Mesothelial cell of epicardium (in vitro differentiated cells): ENCODE data around the gene KCNE2. TPM values are rescaled to one million over a fixed set of nuclear protein-coding genes. Genes with fewer than 3 reads are reported as not detected.
A peak's percentile ranks its signal among the peaks of the same experiment; 100 is the strongest.

Experiments used
- DNase-seq, 2 experiments: peaks; one replicate each; pipeline ENCODE4 v3.0.0; 2021; ENCODE audit warnings: low spot score in 2 of 2; ENCODE audit not compliant: unreplicated experiment in 2 of 2
- H3K27ac Mint-ChIP-seq: 2 replicates; pipeline ENCODE4 v1.8.0; 2021; ENCODE audit warnings: mixed read lengths
- H3K27me3 Mint-ChIP-seq: 2 replicates; pipeline ENCODE4 v1.8.0; 2021; ENCODE audit warnings: low read depth, mixed read lengths
- H3K36me3 Mint-ChIP-seq: 2 replicates; pipeline ENCODE4 v1.8.0; 2021; ENCODE audit warnings: mixed read lengths
- H3K4me1 Mint-ChIP-seq: 2 replicates; pipeline ENCODE4 v1.8.0; 2021; ENCODE audit warnings: mixed read lengths
- H3K4me3 Mint-ChIP-seq: 2 replicates; pipeline ENCODE4 v1.8.0; 2021; ENCODE audit warnings: mild to moderate bottlenecking, moderate library complexity, mixed read lengths
- H3K9me3 Mint-ChIP-seq: 2 replicates; pipeline ENCODE4 v1.8.0; 2021; ENCODE audit warnings: mixed read lengths
- total RNA-seq: library from RNA; stranded (reverse); gene quantifications from 3 replicates; pipeline ENCODE4 v1.2.1, GENCODE V29; 2021
- TF ChIP-seq, protein P1 (sequence below): fragments of 200-600 bp; sonication (generic); IDR thresholded peaks from one replicate; pipeline ENCODE4 v1.5.0; 2021; ENCODE audit warnings: antibody characterized with exemption; ENCODE audit not compliant: unreplicated experiment

Gene KCNE2
- total RNA-seq, 1 donor from 2014 or later, result 0.92 TPM

DNA sequence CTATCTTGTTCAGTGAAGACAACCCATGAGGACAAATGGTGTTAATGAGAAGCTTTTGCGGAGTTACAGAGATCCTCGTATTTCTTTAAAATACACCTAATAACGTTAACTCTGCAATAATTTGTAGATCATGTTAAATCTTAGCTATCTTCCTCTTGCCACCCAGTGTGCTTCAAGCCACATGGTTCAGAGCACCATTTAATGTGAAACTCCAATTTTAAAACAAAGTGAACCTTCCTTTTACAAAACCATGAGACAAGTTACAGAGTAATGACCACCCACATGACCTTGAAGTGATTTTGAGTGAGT lies 1.7 kb upstream of the KCNE2 start:
- Mint-ChIP-seq H3K36me3 (peaks cover 2% of the 10 kb centered on the region), H3K4me1 (no peaks in the 10 kb centered on the region), H3K9me3 (peaks cover 7% of the 10 kb centered on the region), H3K27me3 (peaks cover 12% of the 10 kb centered on the region), H3K27ac (no peak overlapping the region), H3K4me3 (no peak overlapping the region)
- TF ChIP-seq, protein P1, sequence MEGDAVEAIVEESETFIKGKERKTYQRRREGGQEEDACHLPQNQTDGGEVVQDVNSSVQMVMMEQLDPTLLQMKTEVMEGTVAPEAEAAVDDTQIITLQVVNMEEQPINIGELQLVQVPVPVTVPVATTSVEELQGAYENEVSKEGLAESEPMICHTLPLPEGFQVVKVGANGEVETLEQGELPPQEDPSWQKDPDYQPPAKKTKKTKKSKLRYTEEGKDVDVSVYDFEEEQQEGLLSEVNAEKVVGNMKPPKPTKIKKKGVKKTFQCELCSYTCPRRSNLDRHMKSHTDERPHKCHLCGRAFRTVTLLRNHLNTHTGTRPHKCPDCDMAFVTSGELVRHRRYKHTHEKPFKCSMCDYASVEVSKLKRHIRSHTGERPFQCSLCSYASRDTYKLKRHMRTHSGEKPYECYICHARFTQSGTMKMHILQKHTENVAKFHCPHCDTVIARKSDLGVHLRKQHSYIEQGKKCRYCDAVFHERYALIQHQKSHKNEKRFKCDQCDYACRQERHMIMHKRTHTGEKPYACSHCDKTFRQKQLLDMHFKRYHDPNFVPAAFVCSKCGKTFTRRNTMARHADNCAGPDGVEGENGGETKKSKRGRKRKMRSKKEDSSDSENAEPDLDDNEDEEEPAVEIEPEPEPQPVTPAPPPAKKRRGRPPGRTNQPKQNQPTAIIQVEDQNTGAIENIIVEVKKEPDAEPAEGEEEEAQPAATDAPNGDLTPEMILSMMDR, result peak; percentile 36
- DNase-seq, result no peak

GRCh38 chr21:34362670-34363069 lies 1.1 kb upstream of the KCNE2 start:
- Mint-ChIP-seq H3K9me3 (peaks cover 7% of the 10 kb centered on the region), H3K27ac (no peak overlapping the region), H3K4me1 (peaks cover 4% of the 10 kb centered on the region), H3K4me3 (no peak overlapping the region), H3K27me3 (peaks cover 12% of the 10 kb centered on the region), H3K36me3 (peaks cover 2% of the 10 kb centered on the region)
- no peak for DNase-seq
- TF ChIP-seq, protein P1, result no peak

DNA sequence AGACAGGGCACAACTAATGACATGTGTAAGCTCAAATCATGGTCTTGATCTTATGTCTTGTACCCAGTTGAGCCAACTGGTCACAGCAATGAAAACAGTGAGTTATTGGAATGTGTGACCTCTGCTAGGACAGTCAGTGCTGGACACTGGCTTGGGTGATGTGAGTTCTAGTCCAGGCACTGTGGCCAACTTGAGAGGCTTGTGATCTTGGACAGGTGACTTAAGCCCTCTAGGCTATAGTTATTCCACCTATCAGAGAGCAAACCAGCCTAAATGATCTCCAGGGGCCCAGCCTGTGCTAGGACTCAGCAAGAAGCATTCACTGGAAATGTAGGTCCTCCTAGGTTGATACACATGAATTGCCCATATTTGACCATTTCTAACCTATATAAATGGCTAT lies 1.1 kb downstream of the KCNE2 start:
- Mint-ChIP-seq H3K36me3 (no peaks in the 10 kb centered on the region), H3K4me3 (no peak overlapping the region), H3K27ac (no peak overlapping the region), H3K9me3 (no peaks in the 10 kb centered on the region), H3K4me1 (peaks cover 4% of the 10 kb centered on the region), H3K27me3 (peaks cover 17% of the 10 kb centered on the region)
- TF ChIP-seq, protein P1, result no peak
- DNase-seq, result no peak

GRCh38 chr21:34365809-34366208 lies 2.0 kb downstream of the KCNE2 start:
- no peaks in the 10 kb centered on the region for H3K36me3 Mint-ChIP-seq
- H3K4me3 Mint-ChIP-seq, result no peak overlapping the region
- TF ChIP-seq, protein P1, result no peak
- no peaks in the 10 kb centered on the region for H3K9me3 Mint-ChIP-seq
- H3K27me3 Mint-ChIP-seq, result peaks cover 17% of the 10 kb centered on the region
- no peak overlapping the region for H3K27ac Mint-ChIP-seq
- H3K4me1 Mint-ChIP-seq, result peaks cover 4% of the 10 kb centered on the region
- no peak for DNase-seq

DNA sequence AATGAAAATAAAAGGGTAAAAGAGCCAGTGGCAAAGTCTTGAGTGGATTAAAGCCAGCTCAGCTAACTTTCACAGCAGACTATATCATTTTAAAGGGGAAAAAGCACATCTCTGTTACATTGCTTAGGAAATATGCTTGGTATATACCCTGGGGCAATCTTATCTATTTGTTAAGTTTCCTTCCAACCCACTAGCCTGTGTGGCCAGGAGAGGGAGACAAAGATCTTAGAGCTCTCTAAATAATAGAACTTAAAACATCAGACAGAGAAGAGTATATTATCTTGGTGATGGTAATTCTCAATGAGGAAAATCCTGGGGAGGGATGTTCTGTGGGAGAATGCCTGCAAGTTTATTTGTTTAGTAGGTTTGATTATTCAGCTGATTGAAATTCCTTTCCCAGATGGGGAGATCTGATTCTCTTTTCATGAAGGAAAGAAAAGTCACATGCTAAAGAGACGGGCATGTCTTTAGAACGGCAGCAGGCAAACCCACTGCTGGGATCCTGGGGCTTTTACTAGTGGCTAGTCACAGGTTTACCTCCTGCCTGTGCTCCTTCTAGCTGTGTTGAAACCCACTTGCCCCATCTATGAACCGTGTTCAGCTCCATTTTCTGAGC lies 3.6 kb downstream of the KCNE2 start:
- Mint-ChIP-seq H3K4me3 (no peak overlapping the region), H3K27me3 (peaks cover 12% of the 10 kb centered on the region), H3K36me3 (no peaks in the 10 kb centered on the region), H3K27ac (no peak overlapping the region), H3K9me3 (no peaks in the 10 kb centered on the region), H3K4me1 (peaks cover 4% of the 10 kb centered on the region)
- DNase-seq, result peak in 1 of 2 experiments; percentile 59
- TF ChIP-seq, protein P1, result peak; percentile 62

DNA sequence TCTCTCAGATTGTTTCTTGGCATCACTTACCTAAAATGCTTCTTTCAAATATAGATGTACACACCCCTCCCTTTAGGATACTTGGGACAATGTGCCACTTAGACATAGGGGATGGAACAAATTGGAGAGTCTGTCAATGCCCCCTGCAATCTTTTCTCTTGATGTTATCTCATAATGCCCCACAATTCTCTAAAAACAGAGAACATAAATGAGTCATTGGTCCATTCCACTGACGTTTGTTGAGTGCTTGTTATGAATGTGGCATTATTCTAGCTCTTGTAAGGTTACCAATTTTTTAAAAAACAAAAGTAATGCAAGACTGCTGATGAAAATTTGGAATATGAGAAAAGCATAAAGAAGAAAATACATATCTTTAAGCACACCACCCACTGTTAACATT lies 5.9 kb downstream of the KCNE2 start:
- H3K27me3 Mint-ChIP-seq, result peaks cover 5% of the 10 kb centered on the region
- H3K9me3 Mint-ChIP-seq, result no peaks in the 10 kb centered on the region
- H3K4me3 Mint-ChIP-seq, result no peak overlapping the region
- H3K4me1 Mint-ChIP-seq, result peaks cover 7% of the 10 kb centered on the region
- H3K27ac Mint-ChIP-seq, result no peak overlapping the region
- no peaks in the 10 kb centered on the region for H3K36me3 Mint-ChIP-seq
- TF ChIP-seq, protein P1, result no peak
- DNase-seq, result no peak
